Femur (tissue), 1 donor: ENCODE measurements around the gene KCNIP1.

Source experiments
- DNase-seq: peaks from one replicate; pipeline ENCODE4 v3.0.0-alpha.2; 2017

The KCNIP1 gene

GRCh38 chr5:170503990-170504596 is at the start of gene KCNIP1:
Gene KCNIP1, plus strand, starts transcription at chr5:170504020.
- DNase-seq: peak; percentile 58

DNA sequence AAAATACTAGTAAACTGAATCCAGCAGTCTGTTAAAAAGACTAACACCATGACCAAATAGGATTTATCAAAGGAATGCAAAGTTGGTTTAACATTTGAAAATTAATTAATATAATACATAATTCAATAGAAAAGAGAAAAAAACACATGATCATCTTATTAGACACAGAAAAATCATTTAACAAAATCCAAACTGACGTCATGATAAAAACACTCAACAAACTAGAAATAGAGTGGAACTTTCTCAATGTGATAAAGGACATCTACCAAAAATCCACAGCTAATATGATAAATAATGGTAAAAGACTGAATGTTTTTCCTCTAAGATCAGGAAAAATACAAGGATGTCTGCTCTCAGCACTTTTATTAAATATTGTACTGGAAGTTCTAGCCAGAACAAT is 40.4 kb upstream of the KCNIP1 start:
- no peak for DNase-seq

DNA sequence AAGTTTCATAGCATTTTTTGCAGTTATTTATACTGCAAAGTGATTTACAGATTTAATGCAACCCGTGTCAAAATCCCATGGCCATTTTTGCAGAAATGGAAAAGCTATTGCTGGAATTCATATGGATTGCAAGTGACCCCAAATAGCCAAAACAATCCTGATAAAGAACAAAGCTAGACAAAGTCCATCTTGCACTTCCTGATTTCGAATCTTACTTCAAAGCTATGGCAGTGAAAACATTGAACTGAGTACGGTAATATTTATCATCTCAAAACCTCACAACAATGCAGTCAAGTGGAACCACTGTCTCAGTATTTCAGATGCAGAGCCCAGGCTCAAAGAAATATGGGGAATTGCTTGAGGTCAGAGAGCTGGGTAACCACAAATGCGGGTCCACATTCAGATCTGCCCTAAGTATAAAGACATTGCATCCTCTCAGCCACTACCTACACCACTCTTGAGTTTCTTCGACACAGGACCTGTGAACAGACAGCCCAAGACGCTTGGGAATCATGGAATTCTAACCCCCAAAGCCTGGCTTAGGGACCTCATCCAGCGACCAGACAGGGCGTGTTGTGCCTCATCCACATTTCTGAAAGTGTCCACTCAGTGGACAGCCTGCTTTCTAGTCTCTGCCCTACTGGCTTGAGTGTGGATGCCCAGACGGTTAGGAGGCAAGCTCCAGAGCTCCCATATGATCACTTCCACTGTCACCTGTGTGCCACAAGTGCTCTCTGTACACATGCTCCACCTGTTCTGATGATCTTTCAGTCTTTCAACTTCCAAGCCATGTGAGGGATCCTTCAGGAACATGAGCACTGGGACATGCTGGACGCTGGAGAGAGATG is 39.3 kb upstream of the KCNIP1 start:
- no peak for DNase-seq

DNA sequence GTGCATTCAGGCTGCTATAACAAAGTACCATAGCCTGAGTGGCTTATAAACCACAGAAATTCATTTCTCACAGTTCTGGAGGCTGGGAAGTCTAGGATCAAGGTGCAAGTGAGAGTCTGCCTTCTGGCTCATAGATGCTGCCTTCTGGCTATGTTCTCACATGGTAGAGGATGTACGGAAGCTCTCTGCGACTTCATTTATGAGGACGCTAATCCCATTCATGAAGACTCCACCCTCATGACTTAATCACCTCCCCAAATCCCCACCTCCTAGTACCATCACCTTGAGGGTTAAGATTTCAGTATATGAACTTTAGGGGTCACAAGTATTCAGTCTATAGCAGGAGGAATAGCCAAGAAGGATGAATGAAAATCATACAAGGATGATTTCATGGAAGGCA is 37.3 kb upstream of the KCNIP1 start:
- DNase-seq: no peak

GRCh38 chr5:170466988-170467707 is 36.7 kb upstream of the KCNIP1 start:
- DNase-seq: no peak

DNA sequence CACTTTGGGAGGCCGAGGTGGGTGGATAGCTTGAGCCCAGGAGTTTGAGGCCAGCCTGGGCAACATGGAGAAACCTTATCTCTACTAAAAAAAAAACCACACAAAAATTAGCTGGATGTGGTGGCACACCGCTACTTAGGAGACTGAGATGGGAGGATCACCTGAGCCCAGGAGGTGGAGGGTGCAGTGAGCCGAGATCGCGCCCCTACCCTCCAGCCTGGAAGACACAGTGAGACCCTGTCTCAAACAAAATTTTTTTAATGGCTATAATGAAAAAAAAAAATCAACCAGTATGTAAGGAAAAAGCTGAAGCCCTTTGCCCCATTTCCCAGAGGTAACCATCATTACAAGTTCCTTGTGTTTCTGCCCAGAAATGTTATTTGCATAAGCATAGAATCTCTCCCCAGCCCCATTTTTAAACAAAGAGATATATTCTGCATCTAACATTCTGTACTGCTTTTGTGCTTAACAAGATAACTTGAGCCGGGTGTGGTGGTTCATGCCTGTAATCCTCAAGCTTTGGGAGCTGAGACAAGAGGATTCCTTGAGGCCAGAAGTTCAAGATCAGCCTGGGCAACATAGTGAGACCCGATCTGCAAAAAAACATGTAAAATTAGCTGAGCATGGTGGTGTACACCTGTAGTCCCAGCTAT is 35.1 kb upstream of the KCNIP1 start:
- DNase-seq: no peak

- DNase-seq: no peak
Measured at GRCh38 chr5:170469414-170469813, 34.4 kb upstream of the KCNIP1 start.

- DNase-seq: no peak
Measured at GRCh38 chr5:170470275-170470674, 33.5 kb upstream of the KCNIP1 start.

DNA sequence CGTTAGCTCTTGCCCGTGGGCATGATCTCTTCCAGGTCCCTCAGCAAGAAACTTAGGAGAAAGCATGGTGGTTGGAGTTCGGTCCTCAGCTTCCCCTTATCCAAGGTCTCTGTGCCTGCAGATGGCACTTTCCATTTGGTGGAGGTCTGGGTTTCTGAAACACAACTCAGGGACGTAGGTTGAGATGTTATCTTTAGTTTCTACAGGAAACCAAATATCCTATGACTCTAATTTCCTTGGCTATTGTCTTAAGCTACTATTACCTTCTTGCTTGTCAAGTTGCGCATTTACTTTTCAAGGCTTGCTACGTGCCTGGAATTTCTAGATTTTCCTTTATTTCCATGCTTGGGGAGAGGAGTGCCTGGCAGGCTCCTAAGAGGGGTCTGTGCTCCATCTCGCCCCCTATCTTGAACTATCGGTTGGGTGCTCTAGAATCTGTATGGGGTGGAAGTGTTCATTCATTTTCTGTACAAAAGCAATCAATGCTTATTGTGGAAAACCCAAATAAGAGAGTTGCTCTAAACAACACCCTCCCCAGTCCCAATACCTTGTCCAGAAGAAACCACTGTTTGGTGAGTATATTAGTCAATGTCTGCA is 32.9 kb upstream of the KCNIP1 start:
- DNase-seq: no peak

DNA sequence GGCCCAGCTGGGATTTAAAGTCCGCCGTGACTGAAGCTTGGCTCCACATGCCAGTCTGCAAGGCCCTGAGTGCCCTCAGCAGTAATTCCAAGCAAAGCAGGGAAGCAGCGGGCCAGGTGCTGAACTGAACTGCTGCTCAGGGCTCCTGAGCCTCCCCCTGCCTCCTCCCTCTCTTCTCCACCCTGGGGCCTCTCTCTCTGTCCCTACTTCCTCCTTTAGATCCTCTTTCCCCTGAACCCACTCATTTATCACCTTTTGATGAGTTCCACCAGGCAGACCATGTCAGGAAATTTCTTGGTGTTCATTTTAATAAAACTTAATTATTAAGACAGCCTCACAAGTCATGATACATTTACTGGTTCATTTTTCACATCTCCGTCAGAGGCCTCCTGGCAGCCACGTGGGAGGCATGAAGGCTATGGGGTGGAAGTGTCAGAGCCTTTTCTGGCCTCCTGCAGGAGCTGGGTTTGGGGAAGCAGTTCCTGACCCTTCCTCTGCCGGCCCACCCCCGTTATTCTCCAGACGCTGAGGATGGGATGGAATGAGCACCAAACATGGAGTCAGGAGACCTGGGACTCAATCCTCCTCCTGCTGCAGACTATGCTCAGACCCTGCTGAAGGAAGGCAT is 32.2 kb upstream of the KCNIP1 start:
- no peak for DNase-seq

DNA sequence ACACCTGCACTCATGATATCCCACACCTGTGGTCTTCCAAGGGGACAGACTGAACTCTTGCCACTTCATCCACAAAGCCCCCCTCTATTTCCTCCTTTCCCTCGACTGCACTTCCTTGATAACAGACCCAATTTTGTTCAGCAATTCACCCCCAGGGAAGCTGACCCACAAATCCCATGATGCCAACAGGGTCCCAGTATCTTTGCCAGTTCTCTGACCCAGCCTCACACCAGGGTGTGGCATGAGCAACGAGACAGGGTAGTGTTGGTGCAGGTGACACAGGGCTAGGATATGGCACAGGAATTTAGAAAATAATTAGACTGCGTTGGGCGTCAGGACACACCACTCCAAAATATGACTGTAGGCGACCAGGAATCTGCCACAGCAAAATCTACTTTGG is 30.2 kb upstream of the KCNIP1 start:
- DNase-seq: no peak

DNA sequence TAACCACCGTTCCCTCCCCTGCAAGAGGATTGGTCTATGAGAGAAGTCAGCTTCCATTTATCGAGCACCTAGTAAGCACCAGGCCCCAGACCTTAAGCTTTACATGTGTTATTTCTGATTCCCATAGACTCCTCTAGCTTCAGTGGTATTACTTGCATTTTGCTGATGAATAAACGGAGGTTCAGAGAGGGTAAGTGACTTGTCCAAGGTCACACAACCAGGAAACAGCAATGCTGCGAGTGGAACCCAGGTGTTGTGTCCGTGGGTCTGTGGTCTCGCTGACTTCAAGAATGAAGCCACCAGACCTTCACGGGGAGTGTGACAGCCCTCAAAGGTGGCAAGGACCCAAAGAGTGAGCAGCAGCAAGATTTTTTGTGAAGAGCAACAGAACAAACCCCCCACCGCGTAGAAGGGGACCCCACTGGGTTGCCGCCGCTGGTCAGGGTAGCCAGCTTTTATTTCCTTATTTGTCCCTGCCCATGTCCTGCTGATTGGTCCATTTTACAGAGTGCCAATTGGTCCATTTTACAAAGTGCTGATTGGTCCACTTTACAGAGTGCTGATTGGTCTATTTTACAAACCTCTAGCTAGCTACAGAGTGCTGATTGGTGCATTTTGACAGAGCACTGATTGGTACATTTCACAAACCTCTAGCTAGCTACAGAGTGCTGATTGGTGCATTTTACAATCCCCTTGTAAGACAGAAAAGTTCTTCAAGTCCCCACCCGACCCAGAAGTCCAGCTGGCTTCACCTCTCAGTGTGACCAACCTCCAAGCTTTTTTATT is 29.1 kb upstream of the KCNIP1 start:
- no peak for DNase-seq

GRCh38 chr5:170475294-170476000 is 28.4 kb upstream of the KCNIP1 start:
- no peak for DNase-seq

- DNase-seq: no peak
Measured at GRCh38 chr5:170476704-170477103, 27.1 kb upstream of the KCNIP1 start.

- DNase-seq: no peak
Measured at GRCh38 chr5:170477906-170478305, 25.9 kb upstream of the KCNIP1 start.

- DNase-seq: no peak
Measured at GRCh38 chr5:170478306-170478705, 25.5 kb upstream of the KCNIP1 start.

DNA sequence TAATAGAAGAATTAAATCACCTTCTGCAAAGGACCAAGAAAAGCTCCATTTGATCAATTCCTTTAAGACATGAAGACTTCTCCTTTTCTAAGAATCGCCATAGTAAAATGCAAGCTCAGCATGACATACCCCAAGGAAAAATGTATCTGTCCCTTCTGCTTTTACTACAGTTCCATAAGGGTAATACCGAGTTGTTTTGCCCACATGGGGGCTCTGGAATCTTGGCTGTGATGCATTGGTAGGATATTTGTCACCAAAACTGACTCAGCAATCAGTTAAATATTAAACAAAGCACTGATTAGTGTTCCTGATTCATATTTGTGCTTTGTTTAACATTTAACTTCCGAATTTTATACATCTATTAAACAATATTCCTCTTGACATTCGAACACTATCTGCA is 24.3 kb upstream of the KCNIP1 start:
- DNase-seq: no peak

DNA sequence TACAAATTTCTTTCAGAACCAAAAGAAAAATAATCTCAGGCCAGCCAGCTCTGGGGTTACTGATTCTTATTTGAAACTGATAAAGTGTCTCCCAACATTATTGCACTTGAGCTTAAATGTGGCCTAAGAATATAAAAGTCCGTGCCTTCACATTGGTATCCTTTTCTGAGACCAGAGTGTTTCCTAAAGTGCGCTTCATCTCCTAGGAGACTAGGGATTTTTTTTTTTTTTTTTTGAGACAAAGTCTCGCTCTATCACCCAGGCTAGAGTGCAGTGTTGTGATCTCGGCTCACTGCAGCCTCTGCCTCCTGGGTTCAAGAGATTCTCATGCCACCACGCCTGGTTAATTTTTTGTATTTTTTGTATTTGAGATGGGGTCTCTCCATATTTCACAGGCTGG is 23.6 kb upstream of the KCNIP1 start:
- DNase-seq: no peak

DNA sequence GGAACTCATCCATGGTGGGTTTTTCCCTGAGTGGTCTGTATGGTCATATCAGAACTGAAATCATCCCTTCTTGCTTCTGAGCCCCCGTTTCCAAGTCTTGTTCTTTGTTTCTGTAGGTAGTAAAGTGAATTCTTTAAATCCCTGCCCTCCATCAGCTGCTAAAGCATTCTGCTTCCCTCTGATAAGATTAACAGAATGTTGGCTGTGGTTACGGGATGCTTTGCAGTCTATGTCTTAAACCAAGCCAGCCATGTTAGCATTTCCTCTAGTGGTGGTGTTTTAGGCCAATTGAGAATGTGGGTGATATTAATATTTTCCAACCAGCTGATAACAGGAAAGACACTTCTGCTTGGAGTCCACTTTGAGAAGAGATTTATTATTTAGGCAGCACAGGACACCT is 22.0 kb upstream of the KCNIP1 start:
- DNase-seq: no peak

- DNase-seq: no peak
Measured at GRCh38 chr5:170482511-170482910, 21.3 kb upstream of the KCNIP1 start.
